K562 (cell line): ENCODE measurements around the gene RSAD1. TPM values are rescaled to one million over a fixed set of nuclear protein-coding genes. Genes with fewer than 3 reads are reported as not detected.

Experiments used
- CBFA2T3 ChIP-seq: fragments of 450-650 bp; IDR thresholded peaks from 2 replicates; pipeline ENCODE4 v1.6.1; 2017
- GTF2F1 ChIP-seq: IDR thresholded peaks from 2 replicates; pipeline ENCODE4 v1.6.1; 2011; ENCODE audit warnings: low read depth, low read length, improper control_type of control experiment
- HNRNPH1 ChIP-seq: fragments of 200-400 bp; formaldehyde crosslinking; optimal IDR thresholded peaks from 2 replicates; pipeline ENCODE3; 2017; ENCODE audit warnings: low read depth, mild to moderate bottlenecking, low read length, moderate library complexity
- IRF9 ChIP-seq: fragments of 450-650 bp; IDR thresholded peaks from 2 replicates; pipeline ENCODE4 v1.6.1; 2016; ENCODE audit warnings: missing biosample characterization, missing genetic modification characterization
- KLF10 ChIP-seq: fragments of 250-450 bp; sonication (Bioruptor Pico); IDR thresholded peaks from 2 replicates; pipeline ENCODE4 v1.6.1; 2021; ENCODE audit warnings: matching md5 sums
- MAFK ChIP-seq: IDR thresholded peaks from 2 replicates; pipeline ENCODE4 v1.6.1; 2011; ENCODE audit warnings: low read length, improper control_type of control experiment
- OTX1 ChIP-seq: fragments of 450-650 bp; formaldehyde crosslinking; IDR thresholded peaks from 2 replicates; pipeline ENCODE4 v1.4.0; 2022; ENCODE audit warnings: mild to moderate bottlenecking
- PURB ChIP-seq: sonication (generic); formaldehyde crosslinking; IDR thresholded peaks from 2 replicates; pipeline ENCODE4 v1.9.0; 2021; ENCODE audit warnings: low read depth, mild to moderate bottlenecking, missing genetic modification reagents
- PYGO2 ChIP-seq: fragments of 450-650 bp; IDR thresholded peaks from 2 replicates; pipeline ENCODE4 v1.6.1; 2016; ENCODE audit warnings: mild to moderate bottlenecking, missing genetic modification characterization, moderate library complexity, missing compliant biosample characterization
- RAD21 ChIP-seq, 2 experiments: fragments of 250-450 bp in 1 of 2; fragments of 450-650 bp in 1 of 2; sonication (Bioruptor Pico) in 1 of 2; formaldehyde crosslinking in 1 of 2; IDR thresholded peaks in 1 of 2; conservative IDR thresholded peaks in 1 of 2; 2 replicates each; pipeline versions ENCODE4 v1.4.0 to v1.8.0; 2020 to 2022; ENCODE audit warnings: mild to moderate bottlenecking in 2 of 2, moderate library complexity in 1 of 2
- RBBP5 ChIP-seq: fragments of 200-600 bp; sonication (generic); IDR thresholded peaks from 2 replicates; pipeline ENCODE4 v1.6.1; 2012; ENCODE audit warnings: borderline replicate concordance, mild to moderate bottlenecking, low read length, control low read depth, inconsistent platforms; ENCODE audit not compliant: insufficient read depth, poor library complexity, severe bottlenecking
- SLC30A9 ChIP-seq: fragments of 250-450 bp; sonication (Bioruptor Pico); IDR thresholded peaks from 2 replicates; pipeline ENCODE4 v1.8.0; 2022; ENCODE audit warnings: mild to moderate bottlenecking, moderate library complexity
- SMAD2 ChIP-seq: fragments of 150-350 bp; IDR thresholded peaks from 2 replicates; pipeline ENCODE4 v1.6.1; 2014; ENCODE audit warnings: low read depth, mild to moderate bottlenecking, low read length
- STAT6 ChIP-seq: sonication (generic); formaldehyde crosslinking; IDR thresholded peaks from 2 replicates; pipeline ENCODE4 v1.8.1; 2023; ENCODE audit warnings: mild to moderate bottlenecking, missing genetic modification reagents
- ZNF24 ChIP-seq: fragments of 450-650 bp; IDR thresholded peaks from 2 replicates; pipeline ENCODE4 v1.6.1; 2016
- ZNF444 ChIP-seq: fragments of 250-450 bp; sonication (Bioruptor Pico); IDR thresholded peaks from 2 replicates; pipeline ENCODE4 v1.4.0; 2020; ENCODE audit warnings: mild to moderate bottlenecking, moderate library complexity
- ZNF644 ChIP-seq: fragments of 200-800 bp; sonication (Bioruptor generic); IDR thresholded peaks from 2 replicates; pipeline ENCODE4 v1.6.1; 2016; ENCODE audit warnings: low read depth, missing genetic modification characterization, missing compliant biosample characterization
- ZNF780A ChIP-seq: fragments of 250-450 bp; sonication (Bioruptor Pico); IDR thresholded peaks from 2 replicates; pipeline ENCODE4 v1.5.0; 2021; ENCODE audit warnings: mild to moderate bottlenecking
- polyA plus RNA-seq, 8 experiments: library from polyadenylated mRNA; depleted of rRNA in 4 of 8; stranded (reverse) in 5 of 8; unstranded in 3 of 8; fragments of >200 nt; fragmentation: Nextera tagmentation in 2 of 8; fragmentation: Illumina TruSeq in 1 of 8; extraction: Ambion mirVana in 2 of 8; extraction: Trizol in 1 of 8; gene quantifications; 2 replicates each; pipeline versions ENCODE4 v1.2.1 to v1.2.3, GENCODE V29; 2011 to 2014; ENCODE audit warnings: inconsistent platforms in 1 of 8, missing spikeins in 1 of 8
- total RNA-seq, 7 experiments: library from RNA; depleted of rRNA in 6 of 7; stranded (reverse); fragments of >200 nt in 6 of 7; fragmentation: Illumina TruSeq in 2 of 7; extraction: Trizol in 2 of 7; gene quantifications; 2 replicates each; pipeline versions ENCODE4 v1.2.1 to v1.2.3, GENCODE V29; 2011 to 2021; ENCODE audit warnings: low replicate concordance in 1 of 7
- TF ChIP-seq, protein P1 (sequence below): fragments of 250-450 bp; sonication (Bioruptor Pico); IDR thresholded peaks from 2 replicates; pipeline ENCODE4 v1.4.0; 2020; ENCODE audit warnings: mild to moderate bottlenecking
- TF ChIP-seq, protein P2 (sequence below): sonication (generic); formaldehyde crosslinking; IDR thresholded peaks from 2 replicates; pipeline ENCODE4 v1.8.0; 2023; ENCODE audit warnings: mild to moderate bottlenecking, missing genetic modification reagents
- TF ChIP-seq, protein P3 (sequence below): fragments of 250-450 bp; sonication (Bioruptor Pico); IDR thresholded peaks from 2 replicates; pipeline ENCODE4 v1.9.0; 2021; ENCODE audit warnings: mild to moderate bottlenecking

The RSAD1 gene
- total and polyA plus RNA-seq, 9 of the 15 experiments (the other 6 are each of a cell fraction or from before 2014, with no cell fraction given) = 4.5 to 42.5 (median 26.8) TPM

DNA sequence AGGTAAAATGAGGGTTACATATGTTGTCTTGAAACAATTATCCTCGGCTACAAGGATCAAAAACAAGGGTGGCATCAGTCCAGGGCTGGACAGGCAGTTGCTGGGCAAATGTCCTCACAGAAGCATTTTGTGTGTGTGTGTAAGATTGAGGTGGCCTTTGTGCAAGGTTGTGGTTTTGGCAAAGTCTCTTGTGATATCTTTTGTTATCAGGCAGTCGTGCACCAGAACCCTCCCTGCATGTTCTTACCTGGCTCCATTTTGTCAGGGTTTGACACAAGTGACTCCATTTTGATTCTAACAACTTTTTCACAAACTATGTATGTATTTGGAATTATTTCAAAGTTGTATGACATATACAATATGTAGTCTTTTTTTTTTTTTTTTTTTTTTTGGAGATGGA lies 30.0 kb upstream of the RSAD1 start (continued):
- no peak for TF ChIP-seq KLF10
- TF ChIP-seq IRF9 = peak; percentile 64
- TF ChIP-seq, protein P1, sequence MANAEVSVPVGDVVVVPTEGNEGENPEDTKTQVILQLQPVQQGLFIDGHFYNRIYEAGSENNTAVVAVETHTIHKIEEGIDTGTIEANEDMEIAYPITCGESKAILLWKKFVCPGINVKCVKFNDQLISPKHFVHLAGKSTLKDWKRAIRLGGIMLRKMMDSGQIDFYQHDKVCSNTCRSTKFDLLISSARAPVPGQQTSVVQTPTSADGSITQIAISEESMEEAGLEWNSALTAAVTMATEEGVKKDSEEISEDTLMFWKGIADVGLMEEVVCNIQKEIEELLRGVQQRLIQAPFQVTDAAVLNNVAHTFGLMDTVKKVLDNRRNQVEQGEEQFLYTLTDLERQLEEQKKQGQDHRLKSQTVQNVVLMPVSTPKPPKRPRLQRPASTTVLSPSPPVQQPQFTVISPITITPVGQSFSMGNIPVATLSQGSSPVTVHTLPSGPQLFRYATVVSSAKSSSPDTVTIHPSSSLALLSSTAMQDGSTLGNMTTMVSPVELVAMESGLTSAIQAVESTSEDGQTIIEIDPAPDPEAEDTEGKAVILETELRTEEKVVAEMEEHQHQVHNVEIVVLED (CRISPR knock-in tag) = peak; percentile 50; the same call in 1 of the 2 replicates
- peak; percentile 82 for TF ChIP-seq PYGO2
- no peak for TF ChIP-seq HNRNPH1
- TF ChIP-seq MAFK = no peak
- TF ChIP-seq GTF2F1 = no peak
- no peak for TF ChIP-seq RBBP5
- TF ChIP-seq ZNF24 = no peak
- peak; percentile 80; the same call in 1 of the 2 replicates for TF ChIP-seq ZNF644 (tag)
- TF ChIP-seq, protein P2, sequence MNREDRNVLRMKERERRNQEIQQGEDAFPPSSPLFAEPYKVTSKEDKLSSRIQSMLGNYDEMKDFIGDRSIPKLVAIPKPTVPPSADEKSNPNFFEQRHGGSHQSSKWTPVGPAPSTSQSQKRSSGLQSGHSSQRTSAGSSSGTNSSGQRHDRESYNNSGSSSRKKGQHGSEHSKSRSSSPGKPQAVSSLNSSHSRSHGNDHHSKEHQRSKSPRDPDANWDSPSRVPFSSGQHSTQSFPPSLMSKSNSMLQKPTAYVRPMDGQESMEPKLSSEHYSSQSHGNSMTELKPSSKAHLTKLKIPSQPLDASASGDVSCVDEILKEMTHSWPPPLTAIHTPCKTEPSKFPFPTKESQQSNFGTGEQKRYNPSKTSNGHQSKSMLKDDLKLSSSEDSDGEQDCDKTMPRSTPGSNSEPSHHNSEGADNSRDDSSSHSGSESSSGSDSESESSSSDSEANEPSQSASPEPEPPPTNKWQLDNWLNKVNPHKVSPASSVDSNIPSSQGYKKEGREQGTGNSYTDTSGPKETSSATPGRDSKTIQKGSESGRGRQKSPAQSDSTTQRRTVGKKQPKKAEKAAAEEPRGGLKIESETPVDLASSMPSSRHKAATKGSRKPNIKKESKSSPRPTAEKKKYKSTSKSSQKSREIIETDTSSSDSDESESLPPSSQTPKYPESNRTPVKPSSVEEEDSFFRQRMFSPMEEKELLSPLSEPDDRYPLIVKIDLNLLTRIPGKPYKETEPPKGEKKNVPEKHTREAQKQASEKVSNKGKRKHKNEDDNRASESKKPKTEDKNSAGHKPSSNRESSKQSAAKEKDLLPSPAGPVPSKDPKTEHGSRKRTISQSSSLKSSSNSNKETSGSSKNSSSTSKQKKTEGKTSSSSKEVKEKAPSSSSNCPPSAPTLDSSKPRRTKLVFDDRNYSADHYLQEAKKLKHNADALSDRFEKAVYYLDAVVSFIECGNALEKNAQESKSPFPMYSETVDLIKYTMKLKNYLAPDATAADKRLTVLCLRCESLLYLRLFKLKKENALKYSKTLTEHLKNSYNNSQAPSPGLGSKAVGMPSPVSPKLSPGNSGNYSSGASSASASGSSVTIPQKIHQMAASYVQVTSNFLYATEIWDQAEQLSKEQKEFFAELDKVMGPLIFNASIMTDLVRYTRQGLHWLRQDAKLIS = no peak
- TF ChIP-seq ZNF444 (CRISPR knock-in tag) = peak; percentile 58; the same call in 1 of the 2 replicates
- TF ChIP-seq ZNF780A = no peak
- TF ChIP-seq CBFA2T3 = no peak
- TF ChIP-seq OTX1 = no peak
- TF ChIP-seq STAT6 = no peak
- TF ChIP-seq RAD21 (CRISPR knock-in tag; conservative IDR thresholded peaks at IDR 0.05 in 1 of 2, IDR thresholded peaks at IDR 0.05 in 1 of 2) = no peak
- TF ChIP-seq SMAD2 = no peak
- TF ChIP-seq, protein P3, sequence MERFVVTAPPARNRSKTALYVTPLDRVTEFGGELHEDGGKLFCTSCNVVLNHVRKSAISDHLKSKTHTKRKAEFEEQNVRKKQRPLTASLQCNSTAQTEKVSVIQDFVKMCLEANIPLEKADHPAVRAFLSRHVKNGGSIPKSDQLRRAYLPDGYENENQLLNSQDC (CRISPR knock-in tag) = no peak
- no peak for TF ChIP-seq PURB (CRISPR knock-in tag)
- TF ChIP-seq SLC30A9 (CRISPR knock-in tag) = no peak
